Stomach (tissue), 9 donors: Measurements from ENCODE around the gene PAK5. TPM values are rescaled to one million over a fixed set of nuclear protein-coding genes. Genes with fewer than 3 reads are reported as not detected.

Experiments
- DNase-seq, 2 donors: peaks; one replicate each; pipeline versions ENCODE4 v3.0.0 to v3.0.0-alpha.2; 2013 to 2019
- H3K27ac ChIP-seq, 5 donors: fragments of 200-600 bp in 4 of 5; sonication (generic) in 4 of 5; one replicate each; pipeline ENCODE4 v1.5.1; 2013 to 2019; ENCODE audit warnings: mild to moderate bottlenecking in 1 of 5, moderate library complexity in 1 of 5
- H3K27me3 ChIP-seq, 3 donors: fragments of 200-600 bp; sonication (generic); one replicate each; pipeline ENCODE4 v1.5.1; 2017 to 2019; ENCODE audit warnings: mixed run types in 1 of 3
- H3K36me3 ChIP-seq, 4 donors: fragments of 200-600 bp; sonication (generic); 1 replicate in 3 of 4; 2 replicates in 1 of 4; pipeline ENCODE4 v1.5.1; 2016 to 2019
- H3K4me1 ChIP-seq, 4 donors: fragments of 200-600 bp; sonication (generic); one replicate each; pipeline ENCODE4 v1.5.1; 2016 to 2019
- H3K4me3 ChIP-seq, 4 donors: fragments of 200-600 bp; sonication (generic) in 3 of 4; one replicate each; pipeline ENCODE4 v1.5.1; 2016 to 2019; ENCODE audit warnings: mild to moderate bottlenecking in 1 of 4
- H3K9me3 ChIP-seq, 4 donors: fragments of 200-600 bp; sonication (generic); one replicate each; pipeline ENCODE4 v1.5.1; 2016 to 2019
- CTCF ChIP-seq, 7 experiments: fragments of 450-650 bp in 4 of 7; fragments of 200-600 bp in 3 of 7; sonication (generic) in 3 of 7; IDR thresholded peaks; one replicate each; pipeline ENCODE4 v1.5.1; 2016 to 2019; ENCODE audit warnings: antibody characterized with exemption in 7 of 7, control low read depth in 2 of 7, mild to moderate bottlenecking in 1 of 7
- EP300 ChIP-seq: sonication (generic); formaldehyde crosslinking; IDR thresholded peaks from one replicate; pipeline ENCODE4 v1.6.1; 2017; ENCODE audit warnings: antibody characterized with exemption
- POLR2A ChIP-seq, 4 donors: fragments of 450-650 bp; IDR thresholded peaks; one replicate each; pipeline ENCODE4 v1.6.1; 2016; ENCODE audit warnings: antibody characterized with exemption in 4 of 4, control low read depth in 2 of 4, mild to moderate bottlenecking in 1 of 4, moderate library complexity in 1 of 4
- POLR2AphosphoS5 ChIP-seq, 3 donors: sonication (generic); formaldehyde crosslinking; IDR thresholded peaks; one replicate each; pipeline ENCODE4 v1.6.1; 2016; ENCODE audit warnings: antibody characterized with exemption in 3 of 3
- WGBS, 5 donors: extraction: QIAGEN DNeasy Blood & Tissue Kit in 3 of 5; methylation state at CpG; one replicate each; pipeline versions ENCODE4 v1.1.5 to v1.1.7; 2013 to 2018; 5-methylcytosine and 5-hydroxymethylcytosine counted together
- intact Hi-C: fragments of 100-400 bp; cut with DNase I; formaldehyde crosslinking; loops from one replicate; pipeline ENCODE4 v1.15.1; 2023; ENCODE audit warnings: low total_unique reads
- polyA plus RNA-seq, 3 donors: library from polyadenylated mRNA; stranded (reverse); fragments of 200-250 nt; gene quantifications; one replicate each; pipeline ENCODE4 v1.2.3, GENCODE V29; 2013
- total RNA-seq, 5 donors: library from RNA; depleted of rRNA; stranded (reverse); fragments of >200 nt; gene quantifications; one replicate each; pipeline versions ENCODE4 v1.1.0 to v1.2.3, GENCODE V29; 2014 to 2016
- donor health status: healthy with polysubstance abuse.
- donor health status: Bipolar disorder and iron deficiency.
- donor health status: healthy.

The PAK5 gene
- total and polyA plus RNA-seq, 8 donors: under 0.01 to 0.92 (median 0.35) TPM; not detected in 3

GRCh38 chr20:9759392-9759791 lies 79.5 kb downstream of the PAK5 start:
- Histone ChIP-seq H3K4me1 (no peaks in the 10 kb centered on the region), H3K4me3 (no peak overlapping the region), H3K27me3 (no peaks in the 10 kb centered on the region), H3K36me3 (no peaks in the 10 kb centered on the region), H3K27ac (no peak overlapping the region), H3K9me3 (peaks cover 0 to 12% (median 6%) of the 10 kb centered on the region in 4 donors)
- DNase-seq: no peak
- TF ChIP-seq POLR2A (IDR thresholded peaks at IDR 0.05) (no peak), EP300 (no peak)
- intact Hi-C loops: no loop called here
- 55 to 76% (median 61%) methylated on average over 4 of the region's 4 CpGs for WGBS, 5 donors

GRCh38 chr20:9758752-9759151 lies 80.1 kb downstream of the PAK5 start:
- peaks cover 0 to 12% (median 6%) of the 10 kb centered on the region in 4 donors for H3K9me3 ChIP-seq
- no peaks in the 10 kb centered on the region for H3K36me3 ChIP-seq
- intact Hi-C loops: no loop called here
- H3K27me3 ChIP-seq: no peaks in the 10 kb centered on the region
- WGBS, 5 donors: 9 to 41% (median 26%) methylated on average over 1 of the region's 1 CpG
- TF ChIP-seq CTCF (IDR thresholded peaks at IDR 0.05) (no peak), EP300 (no peak), POLR2A (IDR thresholded peaks at IDR 0.05) (no peak)
- H3K27ac ChIP-seq: no peak overlapping the region
- DNase-seq: no peak
- no peaks in the 10 kb centered on the region for H3K4me1 ChIP-seq
- H3K4me3 ChIP-seq: no peak overlapping the region

- Histone ChIP-seq H3K4me1 (no peaks in the 10 kb centered on the region), H3K4me3 (no peak overlapping the region), H3K36me3 (no peaks in the 10 kb centered on the region), H3K27ac (no peak overlapping the region), H3K27me3 (no peaks in the 10 kb centered on the region), H3K9me3 (peaks cover 0 to 10% (median 4%) of the 10 kb centered on the region in 4 donors)
- peak in 1 of 2 donors; percentile 38 for DNase-seq
- TF ChIP-seq POLR2A (IDR thresholded peaks at IDR 0.05) (no peak), EP300 (no peak), POLR2AphosphoS5 (IDR thresholded peaks at IDR 0.05) (no peak), CTCF (IDR thresholded peaks at IDR 0.05) (no peak)
- WGBS, 5 donors: 50 to 69% (median 56%) methylated on average over 3 of the region's 3 CpGs
- intact Hi-C loops: no loop called here
Measured at GRCh38 chr20:9756660-9757059, 82.2 kb downstream of the PAK5 start.

GRCh38 chr20:9755301-9755700 lies 83.6 kb downstream of the PAK5 start:
- Histone ChIP-seq H3K27me3 (no peaks in the 10 kb centered on the region), H3K4me3 (no peak overlapping the region), H3K4me1 (no peaks in the 10 kb centered on the region), H3K27ac (no peak overlapping the region), H3K36me3 (no peaks in the 10 kb centered on the region), H3K9me3 (no peaks in the 10 kb centered on the region)
- intact Hi-C loops: no loop called here
- no peak for DNase-seq
- 59 to 80% (median 69%) methylated on average over 1 of the region's 1 CpG for WGBS, 5 donors
- no peak for TF ChIP-seq EP300
- no peak for TF ChIP-seq POLR2A (IDR thresholded peaks at IDR 0.05)
- TF ChIP-seq CTCF (IDR thresholded peaks at IDR 0.05): no peak
- TF ChIP-seq POLR2AphosphoS5 (IDR thresholded peaks at IDR 0.05): no peak

- no peak overlapping the region for H3K27ac ChIP-seq
- peaks cover 0 to 5% (median 2%) of the 10 kb centered on the region in 4 donors for H3K9me3 ChIP-seq
- DNase-seq: no peak
- no peaks in the 10 kb centered on the region for H3K4me1 ChIP-seq
- H3K4me3 ChIP-seq: no peak overlapping the region
- TF ChIP-seq EP300 (no peak), POLR2AphosphoS5 (IDR thresholded peaks at IDR 0.05) (no peak), CTCF (IDR thresholded peaks at IDR 0.05) (no peak), POLR2A (IDR thresholded peaks at IDR 0.05) (no peak)
- H3K36me3 ChIP-seq: no peaks in the 10 kb centered on the region
- intact Hi-C loops: no loop called here
- no peaks in the 10 kb centered on the region for H3K27me3 ChIP-seq
Measured at GRCh38 chr20:9744551-9744950, 94.3 kb downstream of the PAK5 start.
